ENCODE results near the gene UBL7.

DNA sequence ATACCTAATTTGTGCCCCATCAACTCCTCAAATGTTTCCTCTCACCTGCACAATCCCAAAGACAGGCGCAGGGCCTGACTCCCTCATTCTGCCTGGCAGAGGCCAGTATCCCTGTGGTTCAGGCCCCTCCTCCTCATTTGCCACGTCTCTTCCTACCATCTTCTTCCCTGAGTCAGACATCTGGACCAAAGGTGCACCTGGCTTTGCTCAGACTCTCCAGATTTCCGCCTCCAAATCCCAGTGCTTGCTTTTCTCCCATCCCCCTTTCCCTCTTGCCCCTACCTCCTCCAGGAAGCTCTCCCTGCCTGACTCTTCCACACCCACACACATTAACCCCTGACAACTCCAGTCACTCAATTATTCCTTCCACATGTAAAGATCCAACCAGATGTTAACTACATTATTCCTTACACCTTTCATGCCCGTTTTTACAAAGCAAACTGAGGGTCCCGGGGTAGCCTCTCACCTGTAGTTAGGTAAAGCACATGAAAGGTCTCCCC, 46.8 kb downstream of the UBL7 start:
- TF ChIP-seq POLR2AphosphoS5 (IDR thresholded peaks at IDR 0.05) (no peak), SMC3 (conservative IDR thresholded peaks at IDR 0.05; ENCODE audit: poor library complexity) (no peak), EP300 (conservative IDR thresholded peaks at IDR 0.05; ENCODE audit: poor library complexity, severe bottlenecking) (no peak), TAF1 (IDR thresholded peaks at IDR 0.05; ENCODE audit: low read depth) (no peak)
- TF ChIP-seq, protein P1, sequence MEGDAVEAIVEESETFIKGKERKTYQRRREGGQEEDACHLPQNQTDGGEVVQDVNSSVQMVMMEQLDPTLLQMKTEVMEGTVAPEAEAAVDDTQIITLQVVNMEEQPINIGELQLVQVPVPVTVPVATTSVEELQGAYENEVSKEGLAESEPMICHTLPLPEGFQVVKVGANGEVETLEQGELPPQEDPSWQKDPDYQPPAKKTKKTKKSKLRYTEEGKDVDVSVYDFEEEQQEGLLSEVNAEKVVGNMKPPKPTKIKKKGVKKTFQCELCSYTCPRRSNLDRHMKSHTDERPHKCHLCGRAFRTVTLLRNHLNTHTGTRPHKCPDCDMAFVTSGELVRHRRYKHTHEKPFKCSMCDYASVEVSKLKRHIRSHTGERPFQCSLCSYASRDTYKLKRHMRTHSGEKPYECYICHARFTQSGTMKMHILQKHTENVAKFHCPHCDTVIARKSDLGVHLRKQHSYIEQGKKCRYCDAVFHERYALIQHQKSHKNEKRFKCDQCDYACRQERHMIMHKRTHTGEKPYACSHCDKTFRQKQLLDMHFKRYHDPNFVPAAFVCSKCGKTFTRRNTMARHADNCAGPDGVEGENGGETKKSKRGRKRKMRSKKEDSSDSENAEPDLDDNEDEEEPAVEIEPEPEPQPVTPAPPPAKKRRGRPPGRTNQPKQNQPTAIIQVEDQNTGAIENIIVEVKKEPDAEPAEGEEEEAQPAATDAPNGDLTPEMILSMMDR (IDR thresholded peaks at IDR 0.05; ENCODE audit: poor library complexity, severe bottlenecking), result no peak

Measured in neural cell (in vitro differentiated cells).